Left ventricle myocardium inferior (tissue), 1 donor: Measurements from ENCODE around the gene SLC22A13. TPM values are rescaled to one million over a fixed set of nuclear protein-coding genes. Genes with fewer than 3 reads are reported as not detected.
A peak's percentile ranks its signal among the peaks of the same experiment; 100 is the strongest.

Experiments used
- DNase-seq: peaks from one replicate; pipeline ENCODE4 v3.0.0-alpha.2; 2020
- H3K27ac ChIP-seq: fragments of 200-600 bp; replicated peaks from 2 replicates; pipeline ENCODE4 v1.8.0; 2021
- H3K27me3 ChIP-seq: fragments of 200-600 bp; 2 replicates; pipeline ENCODE4 v1.8.0; 2021; ENCODE audit warnings: low read depth
- H3K36me3 ChIP-seq: fragments of 200-600 bp; 2 replicates; pipeline ENCODE4 v1.8.0; 2021
- H3K4me1 ChIP-seq: fragments of 200-600 bp; 2 replicates; pipeline ENCODE4 v1.8.0; 2021
- H3K4me3 ChIP-seq: fragments of 200-600 bp; 2 replicates; pipeline ENCODE4 v1.8.0; 2021; ENCODE audit warnings: mild to moderate bottlenecking, moderate library complexity
- H3K9me3 ChIP-seq: fragments of 200-600 bp; replicated peaks from 2 replicates; pipeline ENCODE4 v1.8.0; 2021
- intact Hi-C: fragments of 100-400 bp; cut with micrococcal nuclease; formaldehyde crosslinking; loops from one replicate; pipeline ENCODE4 v1.11.0; 2022
- long read RNA-seq: library from polyadenylated mRNA; unstranded; transcript quantifications from one replicate; pipeline ENCODE4 v2.0.0, GENCODE V29; 2021
- total RNA-seq: library from RNA; stranded (reverse); fragmentation: NEBNext Ultra II Directional; extraction: Animal tissue kit (Norgen Biotek cat#: 25700); gene quantifications from one replicate; pipeline ENCODE4 v1.2.1, GENCODE V29; 2021
- TF ChIP-seq, protein P1 (sequence below): fragments of 200-600 bp; IDR thresholded peaks from 2 replicates; pipeline ENCODE4 v1.8.0; 2021; ENCODE audit warnings: antibody characterized with exemption, mild to moderate bottlenecking, borderline replicate concordance
- donor health status: DM: no; HTN: yes; CAD: no; lungs with severe emphysema.

Gene SLC22A13, protein sequence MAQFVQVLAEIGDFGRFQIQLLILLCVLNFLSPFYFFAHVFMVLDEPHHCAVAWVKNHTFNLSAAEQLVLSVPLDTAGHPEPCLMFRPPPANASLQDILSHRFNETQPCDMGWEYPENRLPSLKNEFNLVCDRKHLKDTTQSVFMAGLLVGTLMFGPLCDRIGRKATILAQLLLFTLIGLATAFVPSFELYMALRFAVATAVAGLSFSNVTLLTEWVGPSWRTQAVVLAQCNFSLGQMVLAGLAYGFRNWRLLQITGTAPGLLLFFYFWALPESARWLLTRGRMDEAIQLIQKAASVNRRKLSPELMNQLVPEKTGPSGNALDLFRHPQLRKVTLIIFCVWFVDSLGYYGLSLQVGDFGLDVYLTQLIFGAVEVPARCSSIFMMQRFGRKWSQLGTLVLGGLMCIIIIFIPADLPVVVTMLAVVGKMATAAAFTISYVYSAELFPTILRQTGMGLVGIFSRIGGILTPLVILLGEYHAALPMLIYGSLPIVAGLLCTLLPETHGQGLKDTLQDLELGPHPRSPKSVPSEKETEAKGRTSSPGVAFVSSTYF
- not detected for total RNA-seq
- long read RNA-seq, result 0 reads

DNA sequence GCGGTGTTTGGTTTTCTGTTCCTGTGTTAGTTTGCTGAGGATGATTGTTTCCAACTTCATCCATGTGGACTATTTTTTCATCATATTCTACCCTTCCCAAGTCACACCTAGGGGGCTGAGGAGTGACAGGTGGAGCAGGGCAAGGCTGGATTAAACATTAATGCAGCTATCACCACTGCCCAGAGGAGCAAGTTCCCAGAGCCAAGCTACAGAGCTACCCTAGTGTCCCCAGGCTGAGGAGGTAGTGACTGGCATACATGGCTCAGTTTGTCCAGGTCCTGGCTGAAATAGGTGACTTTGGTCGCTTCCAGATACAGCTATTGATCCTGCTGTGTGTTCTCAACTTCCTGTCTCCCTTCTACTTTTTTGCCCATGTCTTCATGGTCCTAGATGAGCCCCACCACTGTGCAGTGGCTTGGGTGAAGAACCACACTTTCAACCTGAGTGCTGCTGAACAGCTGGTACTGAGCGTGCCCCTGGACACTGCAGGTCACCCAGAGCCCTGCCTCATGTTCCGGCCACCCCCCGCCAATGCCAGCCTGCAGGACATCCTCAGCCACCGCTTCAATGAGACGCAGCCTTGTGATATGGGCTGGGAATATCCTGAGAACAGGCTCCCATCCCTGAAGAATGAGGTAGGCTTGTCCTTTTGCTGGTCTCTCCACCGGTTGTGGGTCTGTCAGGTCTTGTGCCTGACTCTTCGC, at the start of gene SLC22A13:
Gene SLC22A13, plus strand, starts transcription at position 209 of the 704 bp plus-strand sequence. Its CDS starts 49 bp downstream, at position 258.
- Histone ChIP-seq H3K27ac (peak within 1 kb of the TSS; percentile 66), H3K4me3 (no peak within 1 kb of the TSS), H3K4me1 (peaks cover 31% of the 10 kb centered on the region), H3K9me3 (no peaks in the 10 kb centered on the region), H3K27me3 (no peaks in the 10 kb centered on the region), H3K36me3 (no peaks in the 10 kb centered on the region)
- TF ChIP-seq, protein P1, sequence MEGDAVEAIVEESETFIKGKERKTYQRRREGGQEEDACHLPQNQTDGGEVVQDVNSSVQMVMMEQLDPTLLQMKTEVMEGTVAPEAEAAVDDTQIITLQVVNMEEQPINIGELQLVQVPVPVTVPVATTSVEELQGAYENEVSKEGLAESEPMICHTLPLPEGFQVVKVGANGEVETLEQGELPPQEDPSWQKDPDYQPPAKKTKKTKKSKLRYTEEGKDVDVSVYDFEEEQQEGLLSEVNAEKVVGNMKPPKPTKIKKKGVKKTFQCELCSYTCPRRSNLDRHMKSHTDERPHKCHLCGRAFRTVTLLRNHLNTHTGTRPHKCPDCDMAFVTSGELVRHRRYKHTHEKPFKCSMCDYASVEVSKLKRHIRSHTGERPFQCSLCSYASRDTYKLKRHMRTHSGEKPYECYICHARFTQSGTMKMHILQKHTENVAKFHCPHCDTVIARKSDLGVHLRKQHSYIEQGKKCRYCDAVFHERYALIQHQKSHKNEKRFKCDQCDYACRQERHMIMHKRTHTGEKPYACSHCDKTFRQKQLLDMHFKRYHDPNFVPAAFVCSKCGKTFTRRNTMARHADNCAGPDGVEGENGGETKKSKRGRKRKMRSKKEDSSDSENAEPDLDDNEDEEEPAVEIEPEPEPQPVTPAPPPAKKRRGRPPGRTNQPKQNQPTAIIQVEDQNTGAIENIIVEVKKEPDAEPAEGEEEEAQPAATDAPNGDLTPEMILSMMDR, result no peak
- DNase-seq, result no peak
- intact Hi-C loops, result no loop called here

DNA sequence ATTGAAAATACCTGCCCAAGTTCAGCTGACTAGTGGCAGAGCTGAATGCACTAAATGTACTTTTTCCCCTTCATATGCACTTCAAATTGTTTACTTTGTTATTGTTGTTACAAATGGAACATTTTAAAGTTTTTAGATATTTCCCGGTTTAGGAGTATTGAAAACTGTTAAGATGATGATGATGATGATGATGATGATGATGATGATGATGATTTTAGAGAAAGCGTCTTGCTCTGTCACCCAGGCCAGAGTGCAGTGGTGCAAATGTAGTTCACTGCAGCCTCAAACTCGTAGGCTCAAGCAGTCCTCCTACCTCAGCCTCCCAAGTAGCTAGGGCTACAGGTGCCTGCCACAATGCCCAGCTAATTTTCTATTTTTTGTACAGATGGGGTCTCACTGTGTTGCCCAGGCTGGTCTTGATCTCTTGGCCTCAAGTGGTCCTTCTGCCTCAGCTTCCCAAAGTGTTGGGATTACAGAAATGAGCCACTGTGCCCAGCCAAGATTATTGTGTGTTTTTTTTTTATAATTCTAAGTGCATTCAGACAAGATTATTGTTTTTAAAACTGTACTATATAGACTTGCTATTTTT, 45.9 kb upstream of the SLC22A13 start:
- TF ChIP-seq, protein P1, result no peak
- intact Hi-C loops, result no loop called here

DNA sequence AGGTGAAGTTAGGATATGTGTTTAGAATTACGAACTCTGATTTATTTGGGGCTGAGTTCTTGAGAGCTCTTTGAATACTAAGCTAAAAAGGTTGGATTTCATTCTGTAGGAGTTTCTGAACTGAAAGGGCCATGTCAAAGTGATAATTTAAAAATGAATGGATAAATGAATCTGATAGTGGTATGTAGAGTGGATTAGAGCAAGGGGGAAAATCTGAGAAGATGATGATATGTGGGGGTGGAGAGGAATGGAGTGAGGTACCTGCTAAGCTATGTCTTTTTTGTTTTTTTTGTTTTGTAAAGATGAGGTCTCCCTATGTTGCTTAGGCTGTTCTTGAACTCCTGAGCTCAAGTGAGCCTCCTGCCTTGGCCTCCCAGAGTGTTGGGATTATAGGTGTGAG, 44.6 kb upstream of the SLC22A13 start:
- Histone ChIP-seq H3K36me3 (peaks cover 49% of the 10 kb centered on the region), H3K4me3 (no peak overlapping the region), H3K9me3 (no peaks in the 10 kb centered on the region), H3K27me3 (no peaks in the 10 kb centered on the region), H3K4me1 (no peaks in the 10 kb centered on the region), H3K27ac (no peak overlapping the region)
- no peak for DNase-seq
- intact Hi-C loops, result no loop called here
- TF ChIP-seq, protein P1, result no peak

More for the DNA sequence above, 45.9 kb upstream of the SLC22A13 start:
- peaks cover 42% of the 10 kb centered on the region for H3K36me3 ChIP-seq
- DNase-seq, result no peak
- no peak overlapping the region for H3K27ac ChIP-seq
- no peaks in the 10 kb centered on the region for H3K27me3 ChIP-seq
- H3K4me1 ChIP-seq, result no peaks in the 10 kb centered on the region
- H3K9me3 ChIP-seq, result no peaks in the 10 kb centered on the region
- no peak overlapping the region for H3K4me3 ChIP-seq

DNA sequence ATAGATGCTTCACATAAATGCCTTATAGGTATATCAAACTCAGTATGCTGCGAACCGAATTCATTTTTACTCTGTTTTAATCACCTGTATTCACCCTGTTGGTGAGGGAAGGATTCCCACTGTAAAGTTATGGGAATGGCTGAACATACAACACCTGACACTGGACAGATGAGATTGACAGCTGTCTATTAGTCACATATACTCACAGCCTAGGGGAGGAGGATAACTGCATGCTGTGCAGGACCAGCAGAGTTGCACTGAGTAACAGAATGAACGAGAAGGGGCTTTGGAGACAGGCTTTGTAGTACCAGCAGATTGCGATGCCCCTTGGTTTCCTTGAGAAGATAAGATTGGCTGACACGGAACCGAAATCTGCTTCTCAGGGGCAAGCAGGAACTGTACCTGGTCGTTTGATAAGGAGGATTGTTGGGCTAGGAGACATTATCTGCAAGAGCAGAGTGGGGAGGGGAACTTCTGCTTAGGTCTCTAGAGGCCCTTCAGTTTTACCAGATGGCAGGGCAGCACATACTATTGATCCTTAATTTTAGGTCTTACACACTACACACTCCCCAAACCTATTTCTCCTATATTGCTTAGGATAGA, 43.5 kb upstream of the SLC22A13 start:
- Histone ChIP-seq H3K27me3 (no peaks in the 10 kb centered on the region), H3K9me3 (no peaks in the 10 kb centered on the region), H3K27ac (no peak overlapping the region), H3K4me3 (no peak overlapping the region), H3K4me1 (peaks cover 10% of the 10 kb centered on the region), H3K36me3 (peaks cover 43% of the 10 kb centered on the region)
- no peak for DNase-seq
- TF ChIP-seq, protein P1, result no peak
- intact Hi-C loops, result no loop called here

DNA sequence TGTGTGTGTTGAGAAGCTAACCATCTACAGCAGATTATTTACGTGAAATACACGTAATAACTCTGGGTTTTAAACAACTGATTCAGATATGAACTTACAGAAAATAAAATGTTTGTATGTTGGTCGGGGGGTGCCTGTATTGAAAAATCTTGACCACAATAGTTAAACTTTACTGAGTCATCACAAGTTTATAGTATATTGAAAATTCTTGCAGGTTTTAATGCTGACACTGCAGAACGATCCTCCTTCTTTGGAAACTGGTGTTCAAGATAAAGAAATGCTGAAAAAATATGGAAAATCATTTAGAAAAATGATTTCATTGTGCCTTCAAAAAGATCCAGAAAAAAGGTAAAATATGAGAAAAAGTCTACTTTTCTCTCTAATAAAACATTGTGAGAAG, 41.3 kb upstream of the SLC22A13 start:
- intact Hi-C loops, result no loop called here
- Histone ChIP-seq H3K27ac (no peak overlapping the region), H3K36me3 (peaks cover 36% of the 10 kb centered on the region), H3K27me3 (no peaks in the 10 kb centered on the region), H3K9me3 (no peaks in the 10 kb centered on the region), H3K4me1 (peaks cover 23% of the 10 kb centered on the region), H3K4me3 (no peak overlapping the region)
- DNase-seq, result no peak
- TF ChIP-seq, protein P1, result no peak
